ENCODE results near the gene RNF128.

RNF128 gene

GRCh38 chrX:106726485-106727437 lies at the start of gene RNF128:
Gene RNF128 (plus strand): TSS chrX:106726701. CDS start chrX:106726914, 213 bp downstream.
- no peak for TF ChIP-seq GATA3 (IDR thresholded peaks at IDR 0.05; ENCODE audit: low read depth, low read length)
- TF ChIP-seq GATA2 (IDR thresholded peaks at IDR 0.05; ENCODE audit: low read depth, low read length) = no peak

GRCh38 chrX:106680716-106681115 lies 45.8 kb upstream of the RNF128 start:
- TF ChIP-seq GATA2 (IDR thresholded peaks at IDR 0.05; ENCODE audit: low read depth, low read length) = no peak
- TF ChIP-seq GATA3 (IDR thresholded peaks at IDR 0.05; ENCODE audit: low read depth, low read length) = no peak

GRCh38 chrX:106684207-106684606 lies 42.3 kb upstream of the RNF128 start:
- TF ChIP-seq GATA2 (IDR thresholded peaks at IDR 0.05; ENCODE audit: low read depth, low read length) = no peak
- TF ChIP-seq GATA3 (IDR thresholded peaks at IDR 0.05; ENCODE audit: low read depth, low read length) = no peak

- no peak for TF ChIP-seq GATA3 (IDR thresholded peaks at IDR 0.05; ENCODE audit: low read depth, low read length)
- TF ChIP-seq GATA2 (IDR thresholded peaks at IDR 0.05; ENCODE audit: low read depth, low read length) = no peak
Measured at GRCh38 chrX:106692425-106693065, 34.0 kb upstream of the RNF128 start.

GRCh38 chrX:106696502-106696901 lies 30.0 kb upstream of the RNF128 start:
- no peak for TF ChIP-seq GATA3 (IDR thresholded peaks at IDR 0.05; ENCODE audit: low read depth, low read length)
- TF ChIP-seq GATA2 (IDR thresholded peaks at IDR 0.05; ENCODE audit: low read depth, low read length) = no peak

GRCh38 chrX:106698693-106699092 lies 27.8 kb upstream of the RNF128 start:
- TF ChIP-seq GATA3 (IDR thresholded peaks at IDR 0.05; ENCODE audit: low read depth, low read length) (no peak), GATA2 (IDR thresholded peaks at IDR 0.05; ENCODE audit: low read depth, low read length) (no peak)

- TF ChIP-seq GATA3 (IDR thresholded peaks at IDR 0.05; ENCODE audit: low read depth, low read length) (no peak), GATA2 (IDR thresholded peaks at IDR 0.05; ENCODE audit: low read depth, low read length) (no peak)
Measured at GRCh38 chrX:106702636-106703035, 23.9 kb upstream of the RNF128 start.

- TF ChIP-seq GATA2 (IDR thresholded peaks at IDR 0.05; ENCODE audit: low read depth, low read length) = no peak
- TF ChIP-seq GATA3 (IDR thresholded peaks at IDR 0.05; ENCODE audit: low read depth, low read length) = no peak
Measured at GRCh38 chrX:106706466-106706865, 20.0 kb upstream of the RNF128 start.

- TF ChIP-seq GATA2 (IDR thresholded peaks at IDR 0.05; ENCODE audit: low read depth, low read length) = no peak
- TF ChIP-seq GATA3 (IDR thresholded peaks at IDR 0.05; ENCODE audit: low read depth, low read length) = no peak
Measured at GRCh38 chrX:106707771-106708454, 18.6 kb upstream of the RNF128 start.

GRCh38 chrX:106710771-106711170 lies 15.7 kb upstream of the RNF128 start:
- TF ChIP-seq GATA2 (IDR thresholded peaks at IDR 0.05; ENCODE audit: low read depth, low read length) (no peak), GATA3 (IDR thresholded peaks at IDR 0.05; ENCODE audit: low read depth, low read length) (no peak)

- TF ChIP-seq GATA2 (IDR thresholded peaks at IDR 0.05; ENCODE audit: low read depth, low read length) (no peak), GATA3 (IDR thresholded peaks at IDR 0.05; ENCODE audit: low read depth, low read length) (no peak)
Measured at GRCh38 chrX:106711375-106711774, 15.1 kb upstream of the RNF128 start.

- TF ChIP-seq GATA2 (IDR thresholded peaks at IDR 0.05; ENCODE audit: low read depth, low read length) = no peak
- TF ChIP-seq GATA3 (IDR thresholded peaks at IDR 0.05; ENCODE audit: low read depth, low read length) = no peak
Measured at GRCh38 chrX:106716004-106716403, 10.5 kb upstream of the RNF128 start.

GRCh38 chrX:106716463-106716862 lies 10.0 kb upstream of the RNF128 start:
- TF ChIP-seq GATA3 (IDR thresholded peaks at IDR 0.05; ENCODE audit: low read depth, low read length) = no peak
- TF ChIP-seq GATA2 (IDR thresholded peaks at IDR 0.05; ENCODE audit: low read depth, low read length) = no peak

- TF ChIP-seq GATA2 (IDR thresholded peaks at IDR 0.05; ENCODE audit: low read depth, low read length) = no peak
- no peak for TF ChIP-seq GATA3 (IDR thresholded peaks at IDR 0.05; ENCODE audit: low read depth, low read length)
Measured at GRCh38 chrX:106718709-106719108, 7.8 kb upstream of the RNF128 start.
